ENCODE data around the gene ZFAND3. TPM values are rescaled to one million over a fixed set of nuclear protein-coding genes. Genes with fewer than 3 reads are reported as not detected.

The ZFAND3 gene
- total RNA-seq, 1 experiment from 2014 or later, result 24.4 TPM

DNA sequence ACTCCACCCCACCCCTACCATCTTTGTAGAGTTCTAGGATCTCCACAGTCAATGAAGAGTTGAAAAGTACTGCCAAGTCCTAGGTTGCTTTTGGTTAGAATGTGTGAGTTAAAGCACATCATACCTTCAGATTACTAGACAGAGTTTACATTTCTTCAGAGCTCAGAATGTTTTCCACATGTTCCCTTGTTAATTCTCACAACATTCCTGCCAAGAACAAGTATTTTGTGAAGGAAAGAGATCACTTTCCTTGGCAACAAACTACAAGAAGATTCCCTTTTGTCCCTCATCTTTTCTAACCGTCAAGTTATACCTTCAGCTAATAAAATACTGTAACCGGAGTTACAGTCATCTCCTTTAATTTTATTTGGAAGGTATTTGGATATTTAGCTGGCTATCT lies 266.8 kb downstream of the ZFAND3 start:
- Histone ChIP-seq H3K4me3 (no peak overlapping the region), H3K9me3 (replicated peaks) (no peaks in the 10 kb centered on the region), H3K27ac (no peak overlapping the region), H3K27me3 (replicated peaks) (no peaks in the 10 kb centered on the region), H3K36me3 (peaks cover 8% of the 10 kb centered on the region; the same call in 1 of the 2 replicates), H3K4me1 (replicated peaks) (no peaks in the 10 kb centered on the region)
- DNase-seq (ENCODE audit: low read depth in 1 of 2, low spot score in 2 of 2), result no peak

DNA sequence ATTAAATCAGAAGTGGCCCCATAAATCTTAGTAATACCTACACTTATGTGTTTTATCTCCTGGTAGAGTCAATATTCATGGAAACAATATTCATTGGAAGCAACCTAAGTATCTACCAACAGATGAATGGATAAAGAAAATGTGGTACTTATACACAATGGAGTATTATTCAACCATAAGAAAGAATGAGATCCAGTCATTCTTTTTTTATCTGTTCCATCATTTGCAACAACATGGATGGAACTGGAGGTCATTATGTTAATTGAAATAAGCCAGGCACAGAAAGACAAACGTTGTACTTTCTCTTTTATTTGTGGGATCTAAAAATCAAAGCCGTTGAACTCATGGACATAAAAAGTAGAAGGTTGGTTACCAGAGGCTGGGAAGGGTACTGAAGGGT lies 268.5 kb downstream of the ZFAND3 start:
- no peaks in the 10 kb centered on the region for H3K4me1 ChIP-seq (replicated peaks)
- H3K36me3 ChIP-seq, result peaks cover 5% of the 10 kb centered on the region; the same call in 1 of the 2 replicates
- no peak for DNase-seq (ENCODE audit: low read depth in 1 of 2, low spot score in 2 of 2)
- no peaks in the 10 kb centered on the region for H3K27me3 ChIP-seq (replicated peaks)
- H3K9me3 ChIP-seq (replicated peaks), result no peaks in the 10 kb centered on the region
- H3K4me3 ChIP-seq, result no peak overlapping the region
- H3K27ac ChIP-seq, result no peak overlapping the region

GRCh38 chr6:38088829-38089228 lies 269.3 kb downstream of the ZFAND3 start:
- Histone ChIP-seq H3K4me1 (replicated peaks) (no peaks in the 10 kb centered on the region), H3K4me3 (no peak overlapping the region), H3K27ac (no peak overlapping the region), H3K27me3 (replicated peaks) (no peaks in the 10 kb centered on the region), H3K9me3 (replicated peaks) (no peaks in the 10 kb centered on the region), H3K36me3 (peaks cover 5% of the 10 kb centered on the region; the same call in 1 of the 2 replicates)
- no peak for DNase-seq (ENCODE audit: low read depth in 1 of 2, low spot score in 2 of 2)

- Histone ChIP-seq H3K27ac (no peak overlapping the region), H3K9me3 (replicated peaks) (no peaks in the 10 kb centered on the region), H3K4me1 (replicated peaks) (peaks cover 13% of the 10 kb centered on the region), H3K36me3 (no peaks in the 10 kb centered on the region; the same call in 1 of the 2 replicates), H3K27me3 (replicated peaks) (no peaks in the 10 kb centered on the region), H3K4me3 (no peak overlapping the region)
- no peak for DNase-seq (ENCODE audit: low read depth in 1 of 2, low spot score in 2 of 2)
Observed at GRCh38 chr6:38091613-38092012, 272.1 kb downstream of the ZFAND3 start.

- no peaks in the 10 kb centered on the region for H3K9me3 ChIP-seq (replicated peaks)
- H3K27me3 ChIP-seq (replicated peaks), result no peaks in the 10 kb centered on the region
- H3K4me1 ChIP-seq (replicated peaks), result peaks cover 13% of the 10 kb centered on the region
- H3K36me3 ChIP-seq, result no peaks in the 10 kb centered on the region; the same call in 1 of the 2 replicates
- no peak overlapping the region for H3K4me3 ChIP-seq
- no peak for DNase-seq (ENCODE audit: low read depth in 1 of 2, low spot score in 2 of 2)
- no peak overlapping the region for H3K27ac ChIP-seq
Observed at GRCh38 chr6:38092465-38092864, 272.9 kb downstream of the ZFAND3 start.

GRCh38 chr6:38092964-38093363 lies 273.4 kb downstream of the ZFAND3 start:
- no peaks in the 10 kb centered on the region for H3K27me3 ChIP-seq (replicated peaks)
- H3K4me1 ChIP-seq (replicated peaks), result peaks cover 13% of the 10 kb centered on the region
- DNase-seq (ENCODE audit: low read depth in 1 of 2, low spot score in 2 of 2), result no peak
- H3K4me3 ChIP-seq, result no peak overlapping the region
- no peak overlapping the region for H3K27ac ChIP-seq
- no peaks in the 10 kb centered on the region for H3K9me3 ChIP-seq (replicated peaks)
- no peaks in the 10 kb centered on the region for H3K36me3 ChIP-seq

DNA sequence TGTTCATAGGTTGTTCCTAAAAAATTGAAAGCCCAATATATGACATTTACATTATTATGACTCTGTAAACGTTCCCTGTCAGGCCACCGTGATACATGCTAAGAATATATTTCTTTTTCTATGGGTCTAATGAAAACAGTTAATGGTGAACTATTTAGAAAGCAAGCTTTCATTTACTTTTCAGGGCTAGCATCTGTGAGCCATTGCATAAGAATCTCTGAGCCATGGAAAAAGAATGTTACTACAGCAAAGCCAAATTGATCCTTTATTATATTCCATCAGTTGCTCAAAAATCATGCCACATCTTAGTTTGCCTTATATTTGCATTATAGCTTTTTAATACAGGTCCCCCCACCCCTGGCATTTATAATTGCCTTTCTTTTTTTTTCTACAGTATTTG lies 275.5 kb downstream of the ZFAND3 start:
- peak in 1 of 2 experiments; percentile 12 for DNase-seq (ENCODE audit: low read depth in 1 of 2, low spot score in 2 of 2)
- H3K27ac ChIP-seq, result peak overlapping the region; percentile 38

DNA sequence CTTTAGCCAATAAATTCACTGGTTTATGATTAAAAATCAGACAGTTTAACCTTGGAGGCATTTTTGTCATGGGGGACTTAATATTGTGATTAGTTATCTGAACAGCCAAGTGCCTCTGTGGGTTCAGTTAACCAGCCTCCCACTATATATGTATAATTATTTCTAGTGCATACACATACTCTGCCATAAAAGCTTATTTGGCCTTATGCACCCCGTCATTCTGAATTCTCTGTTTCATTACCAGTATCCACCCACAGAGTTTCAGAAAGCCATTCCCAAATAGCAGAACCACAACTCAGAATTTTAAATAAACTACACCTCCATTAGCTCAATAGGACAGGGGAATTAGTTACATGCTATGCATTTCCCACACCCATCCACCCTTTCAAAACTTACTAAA lies 279.7 kb downstream of the ZFAND3 start:
- Histone ChIP-seq H3K36me3 (no peaks in the 10 kb centered on the region), H3K27me3 (replicated peaks) (no peaks in the 10 kb centered on the region), H3K4me3 (no peak overlapping the region), H3K4me1 (replicated peaks) (peaks cover 13% of the 10 kb centered on the region), H3K9me3 (replicated peaks) (no peaks in the 10 kb centered on the region), H3K27ac (no peak overlapping the region)
- DNase-seq (ENCODE audit: low read depth in 1 of 2, low spot score in 2 of 2), result no peak

More for the DNA sequence above, 275.5 kb downstream of the ZFAND3 start:
- Histone ChIP-seq H3K27me3 (replicated peaks) (no peaks in the 10 kb centered on the region), H3K9me3 (replicated peaks) (no peaks in the 10 kb centered on the region), H3K4me3 (no peak overlapping the region), H3K36me3 (no peaks in the 10 kb centered on the region), H3K4me1 (replicated peaks) (peaks cover 13% of the 10 kb centered on the region)

GRCh38 chr6:38100380-38100779 lies 280.9 kb downstream of the ZFAND3 start:
- Histone ChIP-seq H3K4me1 (replicated peaks) (peaks cover 2% of the 10 kb centered on the region; the same call in 1 of the 2 replicates), H3K4me3 (no peak overlapping the region), H3K9me3 (replicated peaks) (no peaks in the 10 kb centered on the region), H3K27ac (no peak overlapping the region), H3K27me3 (replicated peaks) (no peaks in the 10 kb centered on the region), H3K36me3 (no peaks in the 10 kb centered on the region)
- no peak for DNase-seq (ENCODE audit: low read depth in 1 of 2, low spot score in 2 of 2)

DNA sequence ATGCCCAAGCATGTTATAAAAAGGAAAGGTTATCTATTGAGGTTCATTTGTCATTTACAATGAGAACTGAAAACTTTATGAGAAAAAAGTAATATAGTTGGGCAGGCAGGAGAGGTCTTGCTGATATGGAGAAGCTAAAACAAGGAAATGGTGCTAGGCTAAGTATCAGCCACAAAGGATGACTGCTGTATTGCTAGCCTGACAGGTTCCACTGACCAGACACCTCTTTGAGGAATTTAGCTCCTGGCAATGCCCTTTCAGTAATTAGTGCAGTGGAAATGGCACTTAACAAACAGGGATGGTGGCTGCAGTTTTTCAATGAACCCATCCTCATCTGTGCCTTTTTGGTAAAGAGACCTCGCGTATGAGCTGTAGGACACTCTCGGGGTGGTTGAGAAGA lies 284.4 kb downstream of the ZFAND3 start:
- Histone ChIP-seq H3K36me3 (no peaks in the 10 kb centered on the region), H3K4me3 (no peak overlapping the region), H3K27ac (no peak overlapping the region), H3K4me1 (replicated peaks) (no peaks in the 10 kb centered on the region), H3K9me3 (replicated peaks) (no peaks in the 10 kb centered on the region), H3K27me3 (replicated peaks) (no peaks in the 10 kb centered on the region)
- no peak for DNase-seq (ENCODE audit: low read depth in 1 of 2, low spot score in 2 of 2)

DNA sequence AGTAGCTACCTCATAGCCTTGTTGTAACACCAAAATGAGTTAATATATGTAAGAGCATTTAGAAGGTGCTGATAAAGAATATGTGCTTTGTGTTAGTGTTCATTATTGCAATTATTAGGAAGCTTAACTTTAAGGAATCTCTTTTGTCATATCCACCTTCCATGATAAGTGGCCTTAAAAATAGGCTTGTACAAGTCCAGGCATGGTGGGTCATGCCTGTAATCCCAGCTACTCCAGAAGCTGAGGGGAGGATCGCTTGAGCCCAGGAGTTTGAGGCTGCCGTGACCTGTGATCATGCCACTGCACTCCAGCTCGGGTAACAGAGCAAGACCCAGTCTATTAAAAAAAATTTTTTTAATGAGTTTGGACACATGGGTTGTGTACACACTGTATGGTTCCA lies 285.5 kb downstream of the ZFAND3 start:
- no peaks in the 10 kb centered on the region for H3K36me3 ChIP-seq

DNA sequence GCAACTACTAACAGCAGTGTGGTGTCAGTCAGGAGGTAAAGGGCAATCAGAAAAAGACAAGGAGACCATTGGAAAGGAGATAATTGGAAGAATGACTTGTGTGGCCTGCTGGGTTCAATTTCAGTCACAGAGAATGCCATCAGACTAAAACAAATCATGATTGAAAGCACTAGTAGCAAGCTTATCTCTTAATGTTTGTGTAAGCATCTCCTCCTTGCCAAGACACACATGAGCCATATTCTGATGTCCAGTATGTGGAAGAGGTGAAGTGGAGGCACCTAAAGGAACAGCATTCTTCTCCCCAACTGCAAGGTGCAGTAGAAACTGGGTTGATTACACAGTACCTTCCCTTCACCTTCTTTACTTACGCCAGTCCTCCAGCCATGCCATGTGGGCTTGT lies 287.5 kb downstream of the ZFAND3 start:
- DNase-seq (ENCODE audit: low read depth in 1 of 2, low spot score in 2 of 2), result no peak
- Histone ChIP-seq H3K27me3 (replicated peaks) (no peaks in the 10 kb centered on the region), H3K36me3 (no peaks in the 10 kb centered on the region), H3K4me3 (no peak overlapping the region), H3K27ac (no peak overlapping the region), H3K4me1 (replicated peaks) (no peaks in the 10 kb centered on the region), H3K9me3 (replicated peaks) (no peaks in the 10 kb centered on the region)

More for the DNA sequence above, 285.5 kb downstream of the ZFAND3 start:
- Histone ChIP-seq H3K27ac (no peak overlapping the region), H3K27me3 (replicated peaks) (no peaks in the 10 kb centered on the region), H3K4me1 (replicated peaks) (no peaks in the 10 kb centered on the region), H3K9me3 (replicated peaks) (no peaks in the 10 kb centered on the region), H3K4me3 (no peak overlapping the region)
- DNase-seq (ENCODE audit: low read depth in 1 of 2, low spot score in 2 of 2), result no peak

- DNase-seq (ENCODE audit: low read depth in 1 of 2, low spot score in 2 of 2), result no peak
Observed at GRCh38 chr6:38110481-38110971, 291.0 kb downstream of the ZFAND3 start.

GRCh38 chr6:38112181-38112580 lies 292.7 kb downstream of the ZFAND3 start:
- Histone ChIP-seq H3K27ac (no peak overlapping the region), H3K4me1 (replicated peaks) (no peaks in the 10 kb centered on the region), H3K4me3 (no peak overlapping the region), H3K36me3 (peaks cover 6% of the 10 kb centered on the region; the same call in 1 of the 2 replicates), H3K27me3 (replicated peaks) (no peaks in the 10 kb centered on the region), H3K9me3 (replicated peaks) (no peaks in the 10 kb centered on the region)
- no peak for DNase-seq (ENCODE audit: low read depth in 1 of 2, low spot score in 2 of 2)

More at GRCh38 chr6:38110481-38110971, 291.0 kb downstream of the ZFAND3 start:
- Histone ChIP-seq H3K4me1 (replicated peaks) (no peaks in the 10 kb centered on the region), H3K9me3 (replicated peaks) (no peaks in the 10 kb centered on the region), H3K4me3 (no peak overlapping the region), H3K27me3 (replicated peaks) (no peaks in the 10 kb centered on the region), H3K27ac (no peak overlapping the region), H3K36me3 (no peaks in the 10 kb centered on the region)

All from SJSA1 (cell line).